Stimulated activated CD4-positive, alpha-beta T cell treated with anti-CD3 and anti-CD28 coated beads, Interleukin-4, amount 100 ng/mL, for 1 hour (primary cell): Measurements from ENCODE around the gene NEK10.
"Not testable (repeated sequence)": the region's sequence is repeated elsewhere in the genome, so short reads cannot be mapped to it uniquely, and the experiment has no call there.

Source experiments
- DNase-seq: peaks from one replicate; pipeline ENCODE4 v3.0.0-alpha.2; 2020

Gene NEK10

DNA sequence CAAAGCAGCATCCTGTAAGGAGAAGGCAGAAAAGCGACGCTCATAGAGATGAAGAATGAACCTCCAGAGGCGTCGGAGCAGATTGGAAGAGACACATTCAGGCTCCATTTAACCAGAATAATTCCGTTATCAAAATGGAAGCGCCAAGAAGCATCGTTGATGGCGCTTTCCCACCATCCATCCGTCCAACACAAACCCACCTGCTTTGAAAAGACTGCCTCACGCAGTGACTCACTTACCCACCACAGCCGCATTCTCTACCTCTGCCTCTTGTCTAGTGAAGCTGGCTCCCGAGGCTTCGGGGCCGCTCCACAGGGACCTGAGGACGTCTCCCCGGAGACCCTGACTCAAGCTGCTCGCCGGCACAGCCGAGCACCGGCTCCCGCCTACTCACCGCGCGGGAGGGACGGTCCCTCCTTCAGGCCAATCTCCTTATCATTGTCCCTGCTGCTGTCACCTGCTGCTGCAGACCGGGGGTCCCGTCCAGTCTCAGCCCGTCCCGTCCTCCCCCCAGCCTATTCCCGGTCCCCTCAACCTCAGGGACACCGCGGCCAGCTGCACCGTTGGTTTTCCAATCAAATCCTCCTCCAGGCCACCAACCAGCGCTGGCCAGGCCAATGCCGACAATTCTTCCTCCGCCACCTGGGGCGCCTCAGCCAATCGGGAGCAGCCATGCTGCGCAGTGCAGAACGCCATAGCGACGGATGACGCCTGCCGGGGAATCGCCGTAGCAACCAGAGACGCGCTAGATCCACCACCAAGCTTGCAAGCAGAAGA, at the start of gene NEK10:
Gene NEK10, minus strand, starts transcription at position 553 of the 777 bp plus-strand sequence. CDS start 16,501 bp downstream, outside the sequence.
- peak; percentile 91 for DNase-seq

DNA sequence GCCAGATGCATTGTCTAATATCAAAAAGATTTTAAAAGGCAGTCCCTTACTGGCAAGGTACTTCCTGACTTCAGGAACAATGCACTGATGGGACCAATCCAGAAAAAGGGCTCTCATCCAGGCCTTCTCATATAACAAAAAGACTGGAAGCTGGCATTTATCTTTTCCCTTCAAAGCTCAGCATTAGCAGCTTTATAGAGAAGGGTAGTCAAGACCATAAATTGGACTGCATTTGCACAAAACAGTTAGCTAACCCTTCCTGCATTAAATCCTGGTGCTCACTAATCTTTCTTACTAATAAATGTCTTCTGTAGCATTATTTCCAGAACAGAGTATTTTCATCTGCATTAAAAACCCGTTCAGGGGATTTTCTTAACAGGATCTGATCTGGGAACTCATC, 46.0 kb upstream of the NEK10 start:
- DNase-seq: no peak

GRCh38 chr3:27392950-27393679, 23.9 kb upstream of the NEK10 start:
- no peak for DNase-seq

- DNase-seq: not testable (repeated sequence)
These were observed 23.2 kb upstream of the NEK10 start for GRCh38 chr3:27392414-27392813.

DNA sequence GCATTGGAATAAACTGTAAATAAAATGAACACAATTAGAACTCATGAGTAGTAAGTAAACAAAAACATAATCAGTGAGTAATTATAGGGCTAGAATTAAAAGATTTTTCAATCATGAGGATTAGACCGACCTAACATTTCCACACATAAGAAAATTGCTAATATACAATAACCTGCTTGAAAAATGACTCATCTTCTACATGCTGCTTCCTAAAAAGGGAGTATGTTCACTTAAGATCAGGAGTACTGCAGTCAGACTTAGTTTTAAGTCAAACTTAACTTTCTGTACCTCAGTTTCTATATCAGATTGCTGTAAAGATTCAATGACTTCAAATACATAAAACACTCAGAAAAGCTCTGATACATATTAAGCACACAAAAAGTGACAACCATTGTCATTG, 22.6 kb upstream of the NEK10 start:
- DNase-seq: no peak

DNA sequence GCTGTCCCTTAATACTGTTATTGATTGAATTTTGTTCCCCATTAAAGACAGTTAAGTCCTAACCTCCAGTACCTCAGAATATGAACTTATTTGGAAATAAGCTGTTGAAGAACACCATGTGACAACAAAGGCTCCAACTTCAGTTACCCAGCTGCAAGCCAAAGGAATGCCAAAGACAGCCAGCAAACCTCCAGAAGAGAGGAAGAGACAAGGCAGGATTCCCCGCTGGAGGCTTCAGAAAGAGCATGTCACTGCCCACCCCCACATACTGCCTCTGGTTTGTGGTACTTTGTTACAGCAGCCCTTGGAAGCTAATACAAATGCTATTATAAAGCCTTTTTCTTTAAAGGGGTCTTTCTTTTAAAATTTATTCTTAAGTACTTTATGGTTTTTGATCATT, 18.4 kb upstream of the NEK10 start:
- no peak for DNase-seq

DNA sequence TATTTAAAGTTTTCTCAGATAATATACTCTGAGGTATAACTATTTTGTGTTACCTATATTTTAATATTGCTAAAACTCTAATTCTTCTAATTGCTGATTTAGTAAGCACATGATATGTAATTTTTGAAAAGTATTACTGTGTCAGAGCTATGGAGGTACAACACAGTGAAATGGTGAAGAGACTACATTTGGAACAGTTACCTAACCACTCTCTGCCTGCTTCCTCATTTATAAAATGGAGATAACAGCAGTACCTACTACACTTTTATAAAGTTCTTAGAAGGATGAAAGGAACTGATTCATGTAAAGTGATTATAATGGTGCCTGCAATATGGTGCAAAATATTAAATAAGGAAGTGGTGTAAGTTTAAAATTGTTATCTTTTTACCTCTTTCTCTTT, 16.3 kb upstream of the NEK10 start:
- no peak for DNase-seq

DNA sequence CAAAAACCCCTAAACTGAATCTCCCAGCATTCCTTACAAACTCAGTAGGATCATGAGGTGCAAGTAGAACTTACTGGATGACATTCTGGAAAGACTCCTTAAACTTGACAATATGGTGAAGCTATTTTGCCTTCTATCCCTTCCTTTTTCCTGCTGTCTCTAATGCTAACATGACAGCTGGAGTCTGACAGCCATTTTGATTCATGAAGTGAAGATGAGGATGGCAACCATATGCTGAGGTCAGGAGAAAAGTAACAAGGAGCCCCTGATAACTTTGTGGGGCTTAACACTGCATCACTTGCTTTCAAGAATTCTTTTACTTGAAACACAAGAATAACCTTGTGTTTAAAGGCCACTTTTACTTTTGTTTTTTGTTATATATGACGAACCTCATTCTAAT, 15.0 kb upstream of the NEK10 start:
- no peak for DNase-seq

DNA sequence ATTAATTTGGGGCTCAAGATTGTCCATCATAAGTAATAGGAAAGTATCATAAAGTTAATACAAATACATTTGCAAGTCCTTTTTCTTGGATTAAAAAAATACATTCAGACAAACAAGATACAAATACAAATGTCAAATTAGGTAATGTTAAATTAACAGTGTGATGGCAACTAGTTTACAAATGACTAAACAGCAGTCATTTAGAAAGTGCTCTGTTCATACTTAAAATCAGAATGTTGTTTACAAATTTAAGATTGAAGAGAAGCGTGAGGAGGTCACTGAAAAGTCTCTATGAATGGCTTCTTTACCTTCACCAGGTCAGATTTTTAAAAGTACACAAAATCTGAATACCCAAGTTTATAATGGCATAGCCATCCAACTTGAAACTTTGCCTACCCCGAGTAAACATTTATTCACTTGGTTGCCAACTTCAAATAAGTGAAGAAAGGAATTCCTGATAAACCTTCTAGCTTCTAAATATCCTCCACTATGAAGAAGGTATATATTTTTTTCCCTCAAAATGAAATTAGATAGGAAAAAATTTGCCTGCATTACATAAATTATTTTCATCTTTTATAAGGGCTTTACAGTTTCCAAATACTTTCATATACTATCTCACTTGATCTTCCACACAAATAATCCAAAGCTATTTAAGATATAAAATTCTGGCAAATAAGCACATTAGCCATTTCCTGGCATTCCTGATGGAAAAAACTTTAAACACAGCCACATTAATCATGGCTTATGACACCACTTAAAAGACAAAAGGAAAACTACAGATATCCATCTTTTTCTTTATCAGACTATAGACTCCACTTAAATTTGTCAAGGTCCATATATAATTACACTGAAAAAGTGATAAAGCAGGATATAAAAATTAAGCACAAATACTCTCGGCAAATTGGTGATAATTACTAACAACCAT, 11.5 kb upstream of the NEK10 start:
- DNase-seq: no peak

- DNase-seq: no peak
These were observed 9.1 kb upstream of the NEK10 start for GRCh38 chr3:27378331-27378730.

- no peak for DNase-seq
These were observed 7.1 kb upstream of the NEK10 start for GRCh38 chr3:27376109-27376772.

DNA sequence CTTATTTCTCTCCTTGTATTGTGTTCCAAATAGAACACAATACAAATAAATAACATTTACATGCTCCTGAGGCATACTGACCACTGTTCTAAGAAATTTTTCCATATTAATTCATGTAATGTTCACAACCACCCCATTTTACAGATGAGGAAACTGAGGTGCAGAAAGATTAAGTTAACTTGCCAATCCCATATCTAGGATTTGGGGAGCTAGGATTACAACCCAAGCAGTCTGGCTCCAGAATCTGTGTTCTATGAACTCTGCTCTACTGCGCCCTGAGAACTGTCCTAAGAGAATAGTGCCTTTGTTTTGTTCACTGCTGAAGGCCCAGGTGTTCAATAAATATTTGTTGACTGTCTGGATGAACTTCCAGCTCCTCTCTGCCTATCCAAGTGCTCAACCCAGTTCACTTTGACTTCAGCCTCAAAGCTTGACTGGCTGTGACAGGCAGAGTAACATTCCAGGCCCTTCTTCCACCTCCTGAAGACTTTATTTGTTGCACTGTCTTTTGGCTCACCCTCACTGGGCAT, 3.1 kb downstream of the NEK10 start:
- DNase-seq: no peak

DNA sequence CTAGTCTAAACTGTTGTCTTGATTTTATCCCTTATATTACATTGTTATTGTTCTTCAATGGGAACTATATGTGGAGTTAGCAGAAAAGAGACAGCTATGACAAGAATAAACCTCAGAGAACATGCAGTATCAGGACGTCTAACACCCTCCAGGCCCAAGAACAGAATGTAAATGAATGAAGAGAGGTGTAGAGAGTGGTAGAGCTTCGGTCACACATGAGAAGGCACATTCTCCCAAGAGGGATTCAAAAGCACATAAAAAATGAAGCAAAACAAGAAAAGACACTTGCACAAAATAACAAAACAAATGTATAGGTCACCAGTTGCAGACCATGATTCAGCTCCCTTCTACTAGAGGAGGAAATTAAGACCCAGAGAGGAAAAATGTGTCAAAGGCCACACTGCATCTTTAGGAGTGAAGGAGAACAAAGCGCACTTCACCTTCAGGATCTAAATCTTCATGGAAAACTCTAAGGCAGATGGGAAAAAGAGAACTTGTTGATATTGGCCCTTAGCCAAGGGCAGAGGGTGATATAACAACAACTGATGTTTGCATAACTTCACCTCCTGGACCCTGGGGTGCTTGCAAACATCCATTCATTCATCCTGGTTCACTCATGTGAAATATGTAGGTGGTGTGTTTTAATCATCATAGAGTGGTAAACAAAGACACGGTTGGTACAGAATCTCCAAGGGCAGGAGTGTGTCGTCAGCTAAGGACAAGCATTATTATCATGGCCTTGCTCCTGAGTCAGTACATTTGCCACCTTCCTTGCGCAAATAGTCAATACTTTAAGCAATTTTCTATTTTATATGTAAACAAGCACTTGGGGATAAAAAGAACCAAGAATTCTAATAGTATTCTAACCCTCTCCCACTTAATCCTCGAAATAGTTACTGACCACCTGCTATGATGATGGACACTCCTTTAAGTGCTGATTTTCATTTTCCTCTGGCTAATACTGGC, 8.8 kb downstream of the NEK10 start:
- DNase-seq: no peak

DNA sequence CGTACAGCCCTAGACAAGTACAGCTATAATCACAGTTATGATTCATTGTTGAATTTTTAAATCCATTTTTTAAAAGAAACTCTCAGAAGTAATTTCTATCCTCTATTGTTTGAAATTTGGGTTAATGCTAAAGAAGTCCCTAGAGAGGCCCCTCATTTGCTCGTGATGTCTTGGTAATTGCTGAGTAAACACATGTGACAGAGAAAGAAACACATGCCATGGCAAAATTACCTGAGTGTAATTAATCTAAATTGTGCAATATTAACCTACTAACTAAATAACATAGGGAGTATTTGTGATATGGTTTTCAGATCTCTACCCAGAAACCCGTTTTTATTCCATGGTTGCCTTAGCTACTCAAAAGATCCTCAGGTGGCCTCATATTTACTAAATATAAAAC, 10.8 kb downstream of the NEK10 start:
- DNase-seq: no peak

DNA sequence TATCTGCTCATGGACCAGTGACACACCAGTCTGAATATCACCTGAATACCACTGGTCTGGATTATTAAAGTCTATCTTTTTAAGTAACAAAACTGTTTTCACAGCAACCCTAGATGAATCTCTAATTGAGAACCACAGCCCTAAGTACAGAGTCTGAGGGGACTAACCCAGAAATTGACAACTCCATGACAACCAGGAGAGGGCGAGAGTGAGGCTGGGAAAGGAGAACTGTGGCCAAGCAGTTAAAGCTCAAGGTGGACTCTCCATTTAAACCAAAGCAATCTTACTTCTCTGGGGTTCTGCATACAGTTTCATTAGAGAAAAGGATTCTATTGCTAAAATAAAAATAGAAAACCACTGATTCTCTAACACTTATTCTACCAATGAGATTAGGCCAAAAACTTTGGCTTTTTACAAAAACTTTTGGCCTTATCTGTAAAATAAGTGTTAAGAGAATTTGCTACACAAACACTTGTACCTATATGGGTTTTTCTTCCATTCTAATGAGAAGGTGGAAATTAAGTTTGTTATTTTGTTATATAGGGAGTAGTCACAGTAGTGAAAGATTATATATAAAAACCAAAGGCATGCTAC, 11.4 kb downstream of the NEK10 start:
- peak; percentile 33 for DNase-seq

GRCh38 chr3:27356976-27357375, 12.2 kb downstream of the NEK10 start:
- no peak for DNase-seq

GRCh38 chr3:27354588-27355203, 14.5 kb downstream of the NEK10 start:
- DNase-seq: no peak

DNA sequence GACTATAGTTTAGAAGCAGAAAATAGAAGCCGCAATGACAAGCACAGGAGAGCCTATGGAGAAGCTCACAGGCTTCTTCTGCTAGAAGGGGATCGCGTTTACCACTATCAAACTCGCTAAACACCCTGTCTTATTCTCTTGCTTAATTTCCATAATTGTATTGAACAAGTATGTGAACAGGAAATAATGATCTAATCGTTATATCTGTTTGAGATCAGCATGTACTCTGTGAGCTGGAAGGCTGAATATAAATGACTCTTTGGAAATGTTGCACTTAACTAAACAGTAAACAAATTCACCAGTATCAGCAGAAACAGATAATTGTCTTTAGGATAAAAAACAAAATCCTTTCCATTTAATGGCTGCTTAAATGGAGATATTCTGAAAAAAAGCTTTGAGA, 15.0 kb downstream of the NEK10 start:
- DNase-seq: no peak

DNA sequence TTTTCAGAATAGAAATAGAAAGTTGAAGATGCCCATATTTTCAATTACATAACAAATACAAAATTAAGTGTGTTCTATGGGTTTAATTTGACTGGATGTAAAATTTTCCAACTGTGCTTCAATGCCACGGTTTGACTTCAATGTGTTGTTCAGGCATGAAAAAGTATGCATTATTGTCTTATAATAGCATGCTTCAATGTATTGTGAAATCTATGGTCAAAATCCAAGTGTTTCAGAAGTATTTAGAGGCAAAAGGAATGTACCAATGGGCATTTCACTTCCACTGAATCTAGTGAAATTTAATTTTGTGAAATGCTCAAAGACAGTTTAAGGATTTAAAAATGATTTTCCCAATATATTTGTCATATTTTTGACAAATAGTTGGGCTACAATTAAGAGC, 16.0 kb downstream of the NEK10 start:
- no peak for DNase-seq

DNA sequence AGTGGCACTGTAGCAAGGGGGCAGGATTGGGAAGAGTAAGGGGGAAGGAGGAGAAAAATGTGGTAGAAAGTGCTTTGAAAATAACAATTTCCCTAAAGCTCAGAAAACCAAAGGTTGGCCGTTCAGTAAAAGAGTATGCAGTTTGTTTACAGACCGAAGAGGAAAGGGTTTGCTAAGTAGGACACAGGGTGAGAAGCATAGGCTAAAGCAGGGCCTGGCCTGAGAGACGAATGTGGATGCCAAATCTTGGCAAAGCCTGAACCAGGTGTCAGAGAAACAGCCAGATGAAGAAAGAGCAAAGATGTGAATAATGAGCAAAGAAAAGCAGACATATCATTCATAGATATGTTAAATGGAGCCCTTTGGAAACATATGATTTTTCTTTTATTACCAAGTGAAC, 17.1 kb downstream of the NEK10 start:
- no peak for DNase-seq
